Cerebellar cortex (tissue), 1 donor: ENCODE results near the gene NEDD4L.

ENCODE experiments used
- DNase-seq: peaks from one replicate; pipeline ENCODE4 v3.0.0-alpha.2; 2015; ENCODE audit warnings: low spot score

The NEDD4L gene

DNA sequence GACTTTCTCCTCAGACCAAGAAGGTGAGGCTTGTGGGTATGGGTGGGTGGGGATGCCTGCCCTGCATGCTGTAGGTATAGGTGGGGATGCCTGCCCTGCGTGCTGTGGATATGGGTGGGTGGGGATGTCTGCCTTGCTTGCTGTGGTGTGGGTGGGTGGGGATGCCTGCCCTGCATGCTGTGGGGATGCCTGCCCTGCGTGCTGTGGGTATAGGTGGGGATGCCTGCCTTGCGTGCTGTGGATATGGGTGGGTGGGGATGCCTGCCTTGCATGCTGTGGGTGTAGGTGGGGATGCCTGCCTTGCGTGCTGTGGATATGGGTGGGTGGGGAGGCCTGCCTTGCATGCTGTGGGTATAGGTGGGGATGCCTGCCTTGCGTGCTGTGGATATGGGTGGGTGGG lies 278.4 kb downstream of the NEDD4L start:
- DNase-seq, result no peak

DNA sequence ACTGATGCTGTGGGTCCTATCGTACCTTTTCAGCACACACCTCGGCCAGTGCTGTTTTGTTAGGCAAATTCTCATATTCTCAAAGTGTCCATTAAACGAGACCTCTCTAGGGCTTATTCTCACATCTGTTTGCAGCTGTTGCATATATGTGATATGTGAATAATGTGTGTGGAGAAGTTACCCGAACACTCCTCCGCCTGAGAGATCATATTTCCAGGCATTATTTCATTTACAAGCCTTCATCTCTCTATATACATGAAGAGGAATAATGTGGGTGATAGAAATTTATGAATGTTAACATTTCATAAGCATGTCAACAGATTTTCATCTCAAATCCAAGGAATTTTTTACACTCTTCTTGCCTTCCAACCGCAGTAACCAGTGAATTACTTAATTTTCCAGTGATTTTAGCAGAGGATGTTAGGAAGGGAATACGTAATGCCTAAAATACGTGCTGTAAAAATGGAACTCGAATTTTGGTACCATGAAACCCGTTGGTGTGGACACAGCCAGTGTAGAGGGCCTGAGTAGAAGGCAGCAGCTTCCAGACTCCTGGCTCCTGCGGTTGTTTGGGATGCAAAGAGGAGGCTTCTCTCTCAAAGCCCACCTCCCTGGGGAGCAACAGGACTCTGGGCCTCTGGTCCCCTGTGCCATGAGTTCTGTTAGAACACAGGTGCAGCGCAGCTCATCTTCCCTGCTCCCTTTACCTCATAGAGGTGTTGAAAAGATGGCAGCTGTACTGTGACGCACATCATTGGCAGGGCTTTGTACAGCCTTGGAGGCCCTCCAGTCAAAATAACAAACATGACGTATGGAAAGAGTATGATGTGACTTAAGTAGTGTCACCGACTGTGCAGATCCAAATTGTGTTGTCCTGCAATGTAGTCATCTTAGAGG lies 280.1 kb downstream of the NEDD4L start:
- no peak for DNase-seq

DNA sequence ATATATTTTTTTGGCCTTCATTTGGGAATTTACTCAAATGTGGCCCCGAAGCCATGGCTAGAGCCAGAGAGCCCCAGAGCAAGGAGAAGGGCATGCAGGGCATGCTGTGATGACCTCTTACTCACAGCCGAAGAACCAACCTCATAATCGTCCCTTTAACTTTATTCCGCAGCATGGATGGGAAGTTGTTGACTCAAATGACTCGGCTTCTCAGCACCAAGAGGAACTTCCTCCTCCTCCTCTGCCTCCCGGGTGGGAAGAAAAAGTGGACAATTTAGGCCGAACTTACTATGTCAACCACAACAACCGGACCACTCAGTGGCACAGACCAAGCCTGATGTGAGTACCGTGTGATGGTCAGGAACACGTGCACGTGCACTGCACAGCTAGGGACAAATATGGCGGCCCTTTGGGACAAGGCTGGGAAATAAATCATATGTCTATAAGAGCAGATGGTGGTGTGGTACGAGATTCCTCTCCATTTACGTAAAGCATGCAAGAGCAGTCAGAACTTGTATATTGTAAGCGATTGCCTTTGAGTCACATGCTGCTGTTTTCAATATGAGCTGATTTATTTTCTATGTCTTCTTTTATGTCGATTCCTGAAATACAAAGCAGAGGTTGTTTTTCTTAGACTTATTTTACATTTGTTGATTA lies 280.9 kb downstream of the NEDD4L start:
- no peak for DNase-seq

DNA sequence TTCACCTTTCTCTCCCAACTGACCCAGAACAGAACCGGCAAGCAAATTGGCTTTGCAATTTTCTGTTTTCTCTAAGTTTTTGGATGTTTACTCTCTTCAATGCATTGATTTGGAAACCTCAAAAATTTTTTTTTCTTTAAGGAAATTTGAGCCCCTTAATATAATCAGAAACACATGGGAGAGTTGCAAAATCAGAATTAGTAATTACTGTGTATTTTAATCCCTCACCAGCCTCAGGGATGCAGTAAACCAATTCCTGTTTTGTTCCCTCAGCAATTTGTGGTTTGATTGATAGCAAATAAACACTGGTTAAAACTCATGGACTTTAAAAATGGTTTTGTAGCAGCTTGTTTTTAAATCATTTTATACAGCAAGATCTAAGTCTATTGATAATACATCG lies 281.5 kb downstream of the NEDD4L start:
- DNase-seq, result no peak

DNA sequence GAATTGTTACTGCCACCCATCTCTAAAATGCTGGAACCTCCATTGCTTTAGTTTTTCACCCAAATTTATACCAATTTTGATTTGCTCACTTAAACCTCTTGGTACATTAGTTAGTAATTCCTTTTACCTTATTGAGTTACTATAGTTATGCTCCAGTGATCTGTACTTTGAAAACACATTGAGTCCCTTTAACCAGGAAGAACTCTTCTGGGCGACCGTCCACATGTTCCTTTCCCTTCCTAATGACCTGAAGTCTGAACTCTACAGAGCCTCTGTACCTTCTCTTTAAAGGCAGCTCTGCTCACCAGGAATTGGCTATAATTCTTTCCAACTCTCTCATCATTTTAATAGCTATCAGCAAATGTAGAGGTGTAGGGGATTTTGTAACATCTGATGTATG lies 290.0 kb downstream of the NEDD4L start:
- DNase-seq, result no peak

DNA sequence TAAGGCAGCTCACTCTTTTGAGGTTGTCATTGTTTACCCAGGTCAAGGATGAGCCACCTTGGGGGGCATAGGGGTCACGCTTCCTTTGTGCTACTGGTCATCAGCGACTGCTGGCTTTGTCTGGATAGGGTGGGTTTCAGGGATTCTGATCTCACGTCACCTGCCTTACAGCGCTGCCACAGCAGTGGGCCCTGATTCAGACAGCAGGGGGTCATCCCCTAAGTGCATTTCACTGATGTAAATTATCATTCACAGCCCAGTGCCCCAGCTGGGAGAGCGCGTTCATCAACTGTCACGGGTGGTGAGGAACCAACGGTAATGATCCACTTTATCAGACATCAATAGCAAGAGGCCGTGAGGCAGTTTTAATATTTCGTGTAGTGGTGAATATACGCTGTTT lies 291.2 kb downstream of the NEDD4L start:
- DNase-seq, result no peak

DNA sequence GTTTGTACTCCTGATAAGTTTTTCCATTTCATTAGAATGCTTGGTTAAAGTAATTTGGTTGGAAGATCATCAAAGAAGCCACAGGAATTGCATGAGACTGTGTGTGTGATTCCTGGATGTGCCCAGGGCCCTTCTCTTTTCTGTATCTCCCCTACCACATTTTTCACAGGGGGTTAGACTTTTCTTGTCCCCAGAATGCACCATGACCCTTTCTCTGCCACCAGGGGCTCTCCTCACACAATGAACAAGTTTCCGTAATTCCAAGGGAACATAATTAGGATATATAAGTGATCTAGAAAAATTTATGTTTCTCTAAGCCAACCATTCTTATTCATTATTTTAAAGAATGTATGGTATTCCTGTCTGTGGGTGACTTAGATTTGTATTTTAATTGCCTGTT lies 291.8 kb downstream of the NEDD4L start:
- no peak for DNase-seq

DNA sequence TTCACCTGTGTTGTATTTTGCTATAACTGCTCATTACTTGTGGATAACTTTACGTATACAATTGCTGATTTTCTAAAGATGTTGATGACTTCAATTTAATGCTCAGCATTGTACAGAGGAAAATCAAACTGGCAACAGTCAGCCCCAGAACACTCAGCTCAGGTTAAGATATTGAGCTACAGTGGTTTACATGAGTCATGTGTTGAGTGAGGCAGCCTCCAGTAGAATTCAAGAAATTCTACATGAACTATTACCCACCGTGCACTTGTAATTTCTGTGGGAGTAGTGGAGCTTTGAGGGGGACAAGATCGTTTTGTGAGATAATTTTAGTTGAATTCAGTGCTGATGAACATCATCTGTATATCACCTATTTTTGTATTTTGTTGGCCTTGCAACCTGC lies 292.6 kb downstream of the NEDD4L start:
- no peak for DNase-seq

DNA sequence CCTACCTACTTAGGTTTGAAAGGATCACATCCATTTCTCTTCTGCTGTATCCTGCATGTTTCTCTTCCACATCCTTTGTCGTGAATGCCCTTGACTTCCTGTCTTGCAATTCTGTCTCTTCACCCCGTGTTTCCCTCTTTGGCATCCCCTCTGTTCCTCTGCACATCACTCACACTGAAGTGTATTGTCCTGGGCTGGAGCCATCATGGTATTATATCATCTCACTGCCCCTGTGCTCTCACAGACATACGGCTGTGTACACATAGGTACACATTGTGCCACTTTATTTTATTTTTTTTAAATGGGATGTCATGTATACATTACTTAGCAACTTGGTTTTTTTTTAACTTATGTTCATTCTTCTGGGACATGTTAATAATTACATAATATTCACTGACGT lies 293.3 kb downstream of the NEDD4L start:
- DNase-seq, result no peak

DNA sequence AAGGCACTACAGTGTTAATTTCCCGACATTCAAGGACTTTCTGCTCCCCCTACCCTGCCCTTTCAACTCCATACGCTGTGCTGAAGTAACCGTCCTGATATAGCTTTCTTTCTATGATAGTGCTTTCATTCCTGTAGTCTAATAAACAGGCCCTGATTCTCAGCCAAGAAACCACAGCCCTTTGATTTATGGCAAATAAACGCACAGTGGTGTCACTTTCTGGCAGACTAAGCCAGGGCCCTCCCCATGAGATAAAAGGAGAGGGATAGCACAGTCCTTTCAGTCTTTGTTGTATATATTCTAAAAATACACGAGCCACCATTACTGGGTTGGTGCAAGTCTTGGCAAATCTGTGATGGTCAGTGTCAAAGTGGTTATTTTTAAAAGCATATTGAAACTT lies 293.7 kb downstream of the NEDD4L start:
- no peak for DNase-seq

DNA sequence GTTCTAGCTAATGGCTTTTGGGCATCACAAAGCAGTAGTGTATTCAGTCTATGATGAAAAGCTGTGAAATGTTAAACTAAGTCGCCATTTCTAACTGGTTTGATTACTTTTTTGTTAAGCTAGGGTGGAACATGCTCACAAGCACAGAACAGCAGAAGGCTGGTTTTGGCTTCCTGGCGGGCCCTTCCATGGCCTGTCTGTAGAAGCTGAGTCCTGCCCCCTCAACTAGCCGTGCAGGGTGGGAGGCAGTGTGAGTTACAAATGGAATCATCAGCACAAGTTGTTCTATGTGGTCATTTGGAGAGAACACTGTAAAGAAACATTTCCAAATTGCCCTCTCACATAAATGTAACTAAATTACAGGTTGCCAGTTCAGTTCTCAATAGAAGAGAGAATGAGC lies 294.1 kb downstream of the NEDD4L start:
- DNase-seq, result no peak

DNA sequence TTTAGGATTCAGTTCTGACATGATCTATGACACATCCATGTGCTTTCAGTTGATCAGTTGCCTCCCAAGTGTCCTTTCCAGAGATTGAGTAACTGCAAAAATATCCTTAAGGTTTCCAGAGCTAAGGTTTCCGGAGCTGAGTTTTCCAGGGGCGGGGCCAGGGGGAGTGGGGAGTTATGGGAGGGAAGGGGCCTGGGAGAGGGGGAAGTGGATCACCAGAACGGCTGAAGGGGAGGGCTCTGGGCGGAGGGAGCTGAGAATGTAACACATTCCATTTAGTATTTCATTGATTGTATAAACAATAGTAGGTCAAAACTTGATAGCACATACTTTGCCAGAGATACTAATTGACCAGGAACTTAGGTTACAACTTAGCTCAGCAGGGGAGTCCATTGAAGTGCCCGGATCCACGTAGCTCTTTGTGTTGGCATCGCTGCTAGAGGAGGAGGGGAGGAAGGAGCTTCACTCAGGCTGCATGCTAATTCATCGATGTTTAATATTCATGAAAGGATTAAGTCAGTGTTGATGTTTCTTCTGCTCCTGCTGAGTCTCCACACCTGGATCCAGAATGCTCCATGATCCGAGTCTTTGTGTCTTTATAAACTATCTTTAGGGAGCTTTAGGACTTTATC lies 295.1 kb downstream of the NEDD4L start:
- no peak for DNase-seq

DNA sequence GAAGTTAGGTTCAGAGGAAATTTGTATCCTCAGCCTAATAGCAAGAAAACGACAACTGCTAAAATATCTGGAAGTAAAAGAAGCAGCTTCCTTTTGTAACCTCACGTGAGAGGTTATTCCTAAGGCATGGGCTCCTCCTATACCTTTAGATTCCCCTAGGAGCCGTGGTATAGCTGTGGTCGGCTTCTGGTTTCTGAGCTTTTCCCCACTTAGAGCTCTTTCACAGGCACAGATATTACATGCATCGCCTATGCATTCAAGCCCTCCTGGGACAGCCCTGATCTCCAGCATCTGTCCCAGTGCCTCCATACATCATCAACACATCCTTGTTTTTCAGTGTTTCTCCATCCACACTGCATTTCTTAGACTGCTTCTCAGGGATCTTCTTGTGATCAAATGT lies 295.9 kb downstream of the NEDD4L start:
- no peak for DNase-seq

DNA sequence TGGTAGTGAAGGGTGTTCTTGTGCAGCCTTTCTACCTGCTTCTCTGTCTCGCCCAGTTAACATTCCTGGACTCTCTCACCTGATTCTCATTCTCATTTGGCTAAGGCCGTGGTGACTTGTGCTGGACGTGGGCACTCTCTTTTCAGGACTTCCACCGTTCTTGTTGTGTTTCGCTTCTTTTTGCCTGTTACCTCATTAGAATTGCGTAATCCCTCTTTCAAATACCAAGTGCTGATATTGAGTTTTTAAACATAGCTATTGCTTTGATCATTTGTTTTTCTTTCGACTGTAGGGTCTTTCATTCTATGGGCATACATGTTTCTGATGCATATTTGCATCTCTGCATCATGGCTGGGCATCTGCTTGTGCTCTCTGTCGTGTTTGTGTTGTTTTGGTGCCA lies 297.9 kb downstream of the NEDD4L start:
- DNase-seq, result no peak

DNA sequence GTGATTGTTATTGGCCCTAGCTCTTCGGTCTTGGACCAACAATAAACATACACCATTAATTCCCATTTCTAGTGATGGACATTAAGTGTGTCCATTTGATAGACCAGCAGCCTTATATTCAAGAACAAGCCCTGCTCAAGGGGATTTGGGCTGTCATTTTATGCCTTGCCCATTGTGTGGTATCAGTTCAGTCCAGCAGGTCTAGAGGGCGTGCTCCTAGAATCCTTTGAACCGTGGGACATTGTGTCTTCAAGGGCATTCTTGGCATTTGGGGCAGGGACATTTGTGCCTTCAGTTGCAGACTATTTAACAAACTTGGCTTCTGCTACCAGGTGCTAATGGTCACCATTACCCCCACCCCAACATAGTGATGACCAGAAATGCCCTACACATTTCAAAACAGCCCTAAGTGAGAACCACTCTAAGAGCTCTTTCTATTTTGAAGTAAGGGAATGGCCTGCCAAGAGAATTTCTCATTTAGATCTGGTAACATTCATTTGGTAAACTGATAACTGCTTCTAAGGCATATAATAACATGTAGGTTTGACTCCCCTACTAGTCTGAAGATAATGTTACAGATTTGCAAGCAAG lies 300.1 kb downstream of the NEDD4L start:
- no peak for DNase-seq

DNA sequence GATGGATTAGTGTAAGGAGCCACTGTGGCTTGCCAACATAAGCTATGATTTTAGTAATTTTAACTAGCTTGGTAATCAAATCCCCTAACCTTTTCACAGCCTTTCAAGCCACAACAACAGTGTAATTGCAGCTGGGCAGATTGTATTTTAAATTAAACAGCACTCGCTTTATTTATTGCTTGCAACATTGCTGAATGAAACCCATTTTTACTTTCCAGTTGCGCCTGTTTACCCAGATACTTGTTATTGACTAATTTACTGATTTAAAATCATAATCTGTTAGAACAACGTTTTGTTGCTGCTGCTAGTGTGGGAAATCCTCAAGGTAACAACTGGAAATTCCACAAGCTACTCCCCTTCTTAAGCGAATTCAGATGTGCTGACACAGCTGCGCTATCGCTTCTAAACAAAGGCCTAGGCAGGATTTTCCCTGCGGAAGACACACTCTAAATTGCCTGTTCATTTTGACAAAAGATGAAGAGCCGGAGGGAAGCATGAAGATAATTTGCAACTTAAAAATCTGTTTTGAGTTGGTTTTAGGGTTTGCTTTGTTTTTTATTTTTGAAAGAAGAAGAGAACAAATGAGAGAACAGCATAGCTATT lies 300.9 kb downstream of the NEDD4L start:
- DNase-seq, result no peak

DNA sequence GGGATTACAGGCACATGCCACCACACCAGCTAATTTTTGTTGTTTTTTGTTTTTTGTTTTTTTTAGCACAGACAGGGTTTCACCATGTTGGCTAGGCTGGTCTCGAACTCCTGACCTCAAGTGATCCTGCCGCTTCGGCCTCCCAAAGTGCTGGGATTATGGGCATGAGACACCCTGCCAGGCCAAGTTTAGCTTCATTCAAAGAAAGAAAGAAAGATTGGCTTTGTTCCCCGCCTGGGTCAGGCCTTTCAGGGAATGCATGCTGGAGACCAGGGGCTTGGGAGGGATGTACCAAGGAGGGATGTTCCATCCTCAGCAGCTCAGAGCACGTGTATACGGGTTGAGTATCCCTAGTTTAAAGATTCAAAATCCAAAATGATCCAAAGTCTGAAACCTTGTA lies 301.8 kb downstream of the NEDD4L start:
- no peak for DNase-seq

DNA sequence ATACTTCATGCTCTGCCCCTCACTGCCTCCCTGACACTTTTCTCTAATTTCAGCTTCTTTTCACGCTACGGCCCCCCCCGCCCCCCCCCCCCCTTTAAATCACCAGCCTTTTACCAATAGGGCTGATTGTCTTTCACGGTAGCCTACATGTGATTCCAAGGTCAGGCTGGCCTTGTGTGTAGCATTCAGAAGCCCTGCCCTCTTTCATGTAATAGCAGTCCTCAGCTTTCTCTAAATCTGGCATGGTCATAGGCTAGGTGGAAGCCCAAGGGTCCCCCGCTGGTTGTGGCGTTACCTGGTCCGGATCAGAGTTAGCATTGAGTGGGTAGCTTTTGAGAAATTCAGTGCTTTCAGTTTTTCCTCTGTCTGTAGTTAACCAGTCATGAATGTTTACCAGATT lies 303.1 kb downstream of the NEDD4L start:
- DNase-seq, result no peak

DNA sequence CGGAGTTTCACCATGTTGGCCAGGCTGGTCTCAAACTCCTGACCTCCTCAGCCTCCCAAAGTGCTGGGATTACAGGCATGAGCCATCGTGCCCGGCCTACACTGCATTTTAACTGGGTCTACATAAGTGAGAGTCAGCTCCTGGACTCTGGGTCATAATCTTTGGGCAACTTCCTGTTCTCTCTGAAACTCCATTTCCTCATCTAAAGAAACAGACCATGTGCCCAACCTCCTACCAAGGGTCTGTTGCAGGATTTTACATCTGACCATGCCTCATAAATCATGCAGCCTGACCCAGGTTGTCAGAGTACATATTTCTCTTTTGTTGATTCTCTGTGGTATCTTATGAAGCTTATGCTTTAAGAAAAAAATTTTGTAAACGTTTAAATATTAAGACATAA lies 304.5 kb downstream of the NEDD4L start:
- DNase-seq, result no peak

DNA sequence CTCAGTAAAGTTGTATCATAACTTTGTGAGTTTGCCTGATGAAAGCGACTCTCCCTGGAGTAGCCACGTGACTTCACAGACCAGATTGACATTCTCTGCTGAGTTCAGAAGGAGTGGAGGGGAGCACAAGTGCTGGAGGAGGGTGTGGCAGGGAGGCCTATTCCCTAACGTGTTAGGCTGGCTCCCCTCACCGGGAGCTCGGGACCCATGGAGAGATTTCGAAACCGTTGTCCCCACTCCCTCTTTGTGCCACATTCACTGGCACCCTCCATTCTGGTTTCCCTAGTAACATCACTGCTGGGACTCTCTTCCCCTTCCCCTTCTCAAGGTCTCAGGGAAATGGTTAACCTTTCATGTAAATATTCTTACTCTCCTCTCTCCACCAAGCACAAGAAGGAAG lies 304.9 kb downstream of the NEDD4L start:
- no peak for DNase-seq

DNA sequence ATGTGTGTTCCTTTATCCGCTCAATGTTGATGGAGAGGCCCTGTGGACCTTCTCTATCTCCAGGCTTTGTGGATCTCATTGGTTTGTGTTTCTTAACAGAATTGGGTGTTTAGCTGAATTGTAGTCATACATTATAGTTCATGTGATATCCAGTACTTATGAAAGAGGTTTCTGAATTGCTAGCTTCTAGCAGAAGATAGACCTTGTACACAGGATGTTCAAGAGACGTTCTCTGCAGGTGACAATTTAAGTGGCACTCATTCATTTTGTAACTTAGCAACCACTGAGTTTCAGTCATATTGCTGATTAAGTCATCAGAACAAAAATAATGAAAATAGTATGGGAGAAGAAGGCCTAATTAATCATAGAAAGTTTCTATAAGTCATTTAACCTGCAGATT lies 305.6 kb downstream of the NEDD4L start:
- DNase-seq, result no peak

DNA sequence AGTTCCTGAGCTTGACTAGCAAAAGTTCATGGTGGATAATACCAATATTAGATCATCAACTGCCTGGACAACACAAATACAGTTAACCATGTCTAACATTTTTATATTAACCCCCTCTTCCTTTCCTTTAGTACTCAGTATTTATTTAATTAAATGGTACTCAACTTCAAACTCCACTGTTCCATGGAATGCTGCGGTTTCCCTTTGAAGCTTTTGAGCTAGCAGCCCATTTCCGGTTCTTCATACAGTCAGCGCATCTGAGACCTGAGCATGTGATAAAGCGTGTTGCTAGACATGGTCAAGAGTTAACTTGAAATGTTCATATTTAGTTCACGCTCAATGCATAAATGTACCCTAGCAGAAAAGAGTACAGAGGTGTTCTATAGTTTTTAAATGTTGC lies 306.5 kb downstream of the NEDD4L start:
- DNase-seq, result no peak
